ENCODE results near the gene SLC9A3. TPM values are rescaled to one million over a fixed set of nuclear protein-coding genes. Genes with fewer than 3 reads are reported as not detected.

Gene SLC9A3
- total RNA-seq, 4 donors from 2014 or later: 2.4 to 3.8 (median 3.5) TPM

- Histone ChIP-seq H3K36me3 (no peaks in the 10 kb centered on the region), H3K27me3 (peaks cover 0 to 83% (median 2%) of the 10 kb centered on the region in 4 donors)
These were observed 21.6 kb upstream of the SLC9A3 start for GRCh38 chr5:545641-546375.

GRCh38 chr5:544675-545355 lies 20.6 kb upstream of the SLC9A3 start:
- 81 to 86% methylated on average over 2 of the region's 9 CpGs for WGBS, 2 donors
- TF ChIP-seq POLR2A (IDR thresholded peaks at IDR 0.05) (no peak), CTCF (IDR thresholded peaks at IDR 0.05) (no peak)
- peaks cover 0 to 29% (median 5%) of the 10 kb centered on the region in 3 donors for H3K4me1 ChIP-seq
- no peak for DNase-seq
- intact Hi-C loops (cut with DNase I): no loop called here
- no peak overlapping the region for H3K4me3 ChIP-seq
- peaks cover 0 to 83% (median 5%) of the 10 kb centered on the region in 4 donors for H3K27me3 ChIP-seq
- H3K9me3 ChIP-seq: no peaks in the 10 kb centered on the region
- no peaks in the 10 kb centered on the region for H3K36me3 ChIP-seq
- H3K27ac ChIP-seq: no peak overlapping the region

More at GRCh38 chr5:545641-546375, 21.6 kb upstream of the SLC9A3 start:
- Histone ChIP-seq H3K4me3 (no peak overlapping the region), H3K27ac (no peak overlapping the region), H3K9me3 (peaks cover 0 to 5% (median 0%) of the 10 kb centered on the region in 3 donors), H3K4me1 (peaks cover 0 to 24% (median 5%) of the 10 kb centered on the region in 3 donors)
- TF ChIP-seq CTCF (IDR thresholded peaks at IDR 0.05) (no peak), POLR2A (IDR thresholded peaks at IDR 0.05) (no peak)
- WGBS, 2 donors: 96% methylated on average over 5 of the region's 12 CpGs; no CpG with 5 or more reads in 1 of the 2 donors
- intact Hi-C loops (cut with DNase I): no loop called here
- DNase-seq: no peak

GRCh38 chr5:543755-544674 lies 19.8 kb upstream of the SLC9A3 start:
- WGBS, 2 donors: 70% methylated on average over 15 to 20 of the region's 30 CpGs
- no peaks in the 10 kb centered on the region for H3K36me3 ChIP-seq
- TF ChIP-seq CTCF (IDR thresholded peaks at IDR 0.05) (no peak), POLR2A (IDR thresholded peaks at IDR 0.05) (no peak)
- H3K27me3 ChIP-seq: peaks cover 0 to 83% (median 6%) of the 10 kb centered on the region in 4 donors
- DNase-seq: no peak
- no peak overlapping the region for H3K27ac ChIP-seq
- H3K4me3 ChIP-seq: no peak overlapping the region
- no peaks in the 10 kb centered on the region for H3K9me3 ChIP-seq
- peaks cover 0 to 37% (median 5%) of the 10 kb centered on the region in 3 donors for H3K4me1 ChIP-seq
- intact Hi-C loops (cut with DNase I): no loop called here

GRCh38 chr5:543351-543750 lies 19.1 kb upstream of the SLC9A3 start:
- Histone ChIP-seq H3K27me3 (peaks cover 0 to 84% (median 6%) of the 10 kb centered on the region in 4 donors), H3K4me1 (peaks cover 0 to 43% (median 5%) of the 10 kb centered on the region in 3 donors), H3K27ac (no peak overlapping the region), H3K4me3 (no peak overlapping the region), H3K36me3 (no peaks in the 10 kb centered on the region), H3K9me3 (no peaks in the 10 kb centered on the region)
- no peak for DNase-seq
- 88 to 92% methylated on average over 3 to 5 of the region's 5 CpGs for WGBS, 2 donors
- no peak for TF ChIP-seq POLR2A (IDR thresholded peaks at IDR 0.05)
- intact Hi-C loops (cut with DNase I): no loop called here

All from esophagus squamous epithelium (tissue), 5 donors.